Activated B cell treated with CpG ODN at 0.5 μM for 24 hours (primary cell): ENCODE measurements around the gene ADAMTS16. TPM values are rescaled to one million over a fixed set of nuclear protein-coding genes. Genes with fewer than 3 reads are reported as not detected.

Experiments used
- ATAC-seq: fragments of 200-7000 bp; cut with Tn5 transposase; one replicate; pipeline ENCODE4 v1.10.0; 2021; ENCODE audit warnings: low read depth, mild to moderate bottlenecking, moderate library complexity
- CTCF ChIA-PET: fragments of 350-600 bp; sonication (Branson Sonifier 250); formaldehyde crosslinking; loops from one replicate; lab custom pipeline; 2021; ENCODE audit warnings: antibody characterized with exemption; lab: Charles Lee
- POLR2A ChIA-PET: fragments of 350-600 bp; sonication (Branson Sonifier 250); formaldehyde crosslinking; loops from one replicate; lab custom pipeline; 2021; ENCODE audit warnings: antibody characterized with exemption; lab: Charles Lee
- DNase-seq: peaks from one replicate; pipeline ENCODE4 v3.0.0; 2022
- H3K27ac Mint-ChIP-seq: one replicate; pipeline ENCODE4 v1.8.0; 2020; ENCODE audit warnings: mixed read lengths
- H3K27me3 Mint-ChIP-seq: one replicate; pipeline ENCODE4 v1.8.0; 2021; ENCODE audit warnings: mixed read lengths
- H3K36me3 Mint-ChIP-seq: one replicate; pipeline ENCODE4 v1.8.0; 2021; ENCODE audit warnings: low read depth, mixed read lengths
- H3K4me1 Mint-ChIP-seq: one replicate; pipeline ENCODE4 v1.8.0; 2021; ENCODE audit warnings: mixed read lengths
- H3K4me3 Mint-ChIP-seq: one replicate; pipeline ENCODE4 v1.8.0; 2020; ENCODE audit warnings: mild to moderate bottlenecking, mixed read lengths
- H3K9me3 Mint-ChIP-seq: one replicate; pipeline ENCODE4 v1.8.0; 2020; ENCODE audit warnings: mixed read lengths
- CTCF ChIP-seq: fragments of 200-600 bp; IDR thresholded peaks from one replicate; pipeline ENCODE4 v1.8.0; 2022; ENCODE audit warnings: antibody characterized with exemption, mild to moderate bottlenecking
- intact Hi-C: fragments of 100-400 bp; cut with micrococcal nuclease; formaldehyde crosslinking; loops from one replicate; pipeline ENCODE4 v1.15.1; 2024
- total RNA-seq: library from RNA; stranded (reverse); gene quantifications from 2 replicates; pipeline ENCODE4 v1.2.3, GENCODE V29; 2022

ADAMTS16 gene
- total RNA-seq, 1 donor from 2014 or later: not detected

GRCh38 chr5:5207828-5208227 is 67.7 kb downstream of the ADAMTS16 start:
- no peak overlapping the region for H3K4me3 Mint-ChIP-seq
- H3K27ac Mint-ChIP-seq: no peak overlapping the region
- no peaks in the 10 kb centered on the region for H3K9me3 Mint-ChIP-seq
- no peaks in the 10 kb centered on the region for H3K36me3 Mint-ChIP-seq
- DNase-seq (no peak), ATAC-seq (no peak)
- H3K4me1 Mint-ChIP-seq: no peaks in the 10 kb centered on the region
- ChIA-PET CTCF (no interaction called here), POLR2A (no interaction called here)
- no peak for TF ChIP-seq CTCF
- H3K27me3 Mint-ChIP-seq: no peaks in the 10 kb centered on the region
- intact Hi-C loops: no loop called here

GRCh38 chr5:5209089-5209488 is 69.0 kb downstream of the ADAMTS16 start:
- TF ChIP-seq CTCF: no peak
- Mint-ChIP-seq H3K9me3 (no peaks in the 10 kb centered on the region), H3K36me3 (no peaks in the 10 kb centered on the region), H3K4me3 (no peak overlapping the region), H3K4me1 (no peaks in the 10 kb centered on the region), H3K27ac (no peak overlapping the region), H3K27me3 (no peaks in the 10 kb centered on the region)
- POLR2A ChIA-PET: no interaction called here
- DNase-seq: no peak
- intact Hi-C loops: no loop called here
- no peak for ATAC-seq
- CTCF ChIA-PET: no interaction called here

- Mint-ChIP-seq H3K4me3 (no peak overlapping the region), H3K27me3 (no peaks in the 10 kb centered on the region), H3K36me3 (no peaks in the 10 kb centered on the region), H3K9me3 (no peaks in the 10 kb centered on the region), H3K4me1 (no peaks in the 10 kb centered on the region), H3K27ac (no peak overlapping the region)
- no peak for ATAC-seq
- POLR2A ChIA-PET: no interaction called here
- intact Hi-C loops: no loop called here
- no peak for DNase-seq
- TF ChIP-seq CTCF: no peak
- CTCF ChIA-PET: no interaction called here
Observed at GRCh38 chr5:5209510-5210286, 69.6 kb downstream of the ADAMTS16 start.

GRCh38 chr5:5217371-5217770 is 77.2 kb downstream of the ADAMTS16 start:
- Mint-ChIP-seq H3K27me3 (no peaks in the 10 kb centered on the region), H3K9me3 (no peaks in the 10 kb centered on the region), H3K27ac (no peak overlapping the region), H3K36me3 (no peaks in the 10 kb centered on the region), H3K4me3 (no peak overlapping the region), H3K4me1 (no peaks in the 10 kb centered on the region)
- ATAC-seq: no peak
- ChIA-PET CTCF (no interaction called here), POLR2A (no interaction called here)
- TF ChIP-seq CTCF: no peak
- no peak for DNase-seq
- intact Hi-C loops: no loop called here

GRCh38 chr5:5218396-5218795 is 78.3 kb downstream of the ADAMTS16 start:
- no peak for TF ChIP-seq CTCF
- ATAC-seq (no peak), DNase-seq (no peak)
- Mint-ChIP-seq H3K9me3 (no peaks in the 10 kb centered on the region), H3K27me3 (no peaks in the 10 kb centered on the region), H3K4me3 (no peak overlapping the region), H3K36me3 (no peaks in the 10 kb centered on the region), H3K27ac (no peak overlapping the region), H3K4me1 (no peaks in the 10 kb centered on the region)
- intact Hi-C loops: no loop called here
- ChIA-PET POLR2A (no interaction called here), CTCF (no interaction called here)
